ENCODE data around the gene SLC11A2. TPM values are rescaled to one million over a fixed set of nuclear protein-coding genes. Genes with fewer than 3 reads are reported as not detected.
A peak's percentile ranks its signal among the peaks of the same experiment; 100 is the strongest.
"Not testable (repeated sequence)": the region's sequence is repeated elsewhere in the genome, so short reads cannot be mapped to it uniquely, and the experiment has no call there.

Gene SLC11A2
- total RNA-seq, 1 donor from 2014 or later = 26.6 TPM

DNA sequence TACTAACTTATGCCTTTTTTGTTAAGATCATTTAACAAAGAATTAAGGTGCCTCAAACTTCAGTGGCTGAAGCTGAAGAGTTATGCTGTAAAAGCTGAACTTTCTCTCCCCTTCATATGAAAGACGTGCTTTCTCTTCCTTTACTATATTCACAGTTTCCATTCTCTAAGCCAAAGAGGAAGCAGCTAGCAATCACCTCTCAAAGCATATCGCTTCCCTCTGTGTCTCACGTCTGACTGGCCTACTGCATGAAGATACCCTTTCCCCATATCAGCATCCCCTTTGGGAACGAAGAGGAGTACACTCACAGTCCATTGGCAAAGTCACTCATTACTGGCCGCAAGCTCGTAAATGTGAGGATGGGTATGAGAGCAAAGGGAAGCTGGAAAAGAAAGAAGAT, 34.9 kb downstream of the SLC11A2 start:
- DNase-seq (ENCODE audit: extremely low read depth, low read depth, low spot score) = no peak

GRCh38 chr12:50990791-50991190, 35.4 kb downstream of the SLC11A2 start:
- no peak for DNase-seq (ENCODE audit: extremely low read depth, low read depth, low spot score)

DNA sequence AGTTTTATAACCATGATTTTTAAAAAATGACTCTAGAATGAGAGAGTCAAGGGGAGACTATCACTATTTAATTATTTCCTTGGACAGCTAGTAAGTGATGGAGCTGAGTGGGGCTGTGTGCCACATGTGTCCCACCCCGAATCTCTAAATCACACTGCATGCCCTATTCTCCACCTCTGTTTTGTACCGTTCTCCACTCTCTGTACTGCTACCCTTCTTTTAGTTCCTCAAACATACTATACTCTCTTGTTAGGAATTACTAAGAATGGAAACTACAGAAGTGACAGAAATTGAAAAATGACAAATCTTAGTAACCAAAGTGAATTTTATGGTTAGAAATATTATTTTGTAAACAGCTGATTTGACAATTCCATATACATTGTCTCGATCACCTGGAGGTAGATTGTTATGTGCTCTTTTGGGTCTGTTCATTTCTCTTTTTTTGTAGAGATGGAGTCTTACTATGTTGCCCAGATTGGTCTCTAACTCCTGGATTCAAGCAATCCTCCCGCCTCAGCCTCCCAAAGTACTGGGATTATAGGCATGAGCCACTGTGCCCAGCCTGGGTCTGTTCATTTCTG, 35.9 kb downstream of the SLC11A2 start:
- DNase-seq (ENCODE audit: extremely low read depth, low read depth, low spot score) = no peak

- no peak for DNase-seq (ENCODE audit: extremely low read depth, low read depth, low spot score)
These were observed 37.3 kb downstream of the SLC11A2 start for GRCh38 chr12:50988871-50989270.

DNA sequence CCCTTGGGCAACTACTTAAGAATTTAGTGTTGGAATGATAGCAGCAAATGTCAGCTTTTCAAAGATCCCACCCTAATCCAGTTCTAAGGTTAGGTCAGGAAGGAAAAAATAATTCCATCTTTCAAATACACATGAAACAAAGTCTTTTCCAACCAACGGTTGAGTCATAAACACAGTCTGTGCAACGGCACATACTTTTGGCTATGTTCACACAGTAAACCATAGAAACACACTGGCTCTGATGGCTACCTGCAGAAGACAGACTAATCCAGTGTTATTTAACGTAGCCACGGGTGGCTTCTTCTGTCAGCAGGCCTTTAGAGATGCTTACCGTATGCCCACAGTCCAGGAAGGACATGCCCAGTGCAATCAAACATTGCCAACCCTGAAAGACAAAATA, 38.1 kb downstream of the SLC11A2 start:
- DNase-seq (ENCODE audit: extremely low read depth, low read depth, low spot score) = no peak

- peak; percentile 62 for DNase-seq (ENCODE audit: extremely low read depth, low read depth, low spot score)
These were observed 39.0 kb downstream of the SLC11A2 start for GRCh38 chr12:50986966-50987737.

GRCh38 chr12:50985322-50985721, 40.9 kb downstream of the SLC11A2 start:
- DNase-seq (ENCODE audit: extremely low read depth, low read depth, low spot score) = no peak

GRCh38 chr12:50984586-50985298, 41.4 kb downstream of the SLC11A2 start:
- DNase-seq (ENCODE audit: extremely low read depth, low read depth, low spot score) = no peak

- no peak for DNase-seq (ENCODE audit: extremely low read depth, low read depth, low spot score)
These were observed 44.6 kb downstream of the SLC11A2 start for GRCh38 chr12:50981319-50982239.

DNA sequence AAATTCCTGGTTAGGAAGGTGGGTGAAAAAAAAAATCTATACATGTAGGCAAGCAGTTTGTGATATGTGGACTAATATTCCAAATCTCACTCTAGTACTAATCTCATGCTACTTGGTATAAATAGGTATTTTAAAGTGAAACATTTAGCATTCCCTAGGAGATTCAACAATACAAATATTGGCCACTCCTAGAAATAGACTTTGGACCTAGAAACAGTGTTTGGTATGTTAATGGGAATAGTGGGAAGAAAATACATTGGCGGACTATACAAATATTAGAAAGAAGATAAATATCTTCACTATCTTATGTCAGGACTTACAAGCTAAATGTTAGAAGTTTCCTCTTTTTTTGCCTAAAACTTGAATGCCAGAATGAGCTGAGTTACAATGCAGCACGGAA, 45.6 kb downstream of the SLC11A2 start:
- no peak for DNase-seq (ENCODE audit: extremely low read depth, low read depth, low spot score)

DNA sequence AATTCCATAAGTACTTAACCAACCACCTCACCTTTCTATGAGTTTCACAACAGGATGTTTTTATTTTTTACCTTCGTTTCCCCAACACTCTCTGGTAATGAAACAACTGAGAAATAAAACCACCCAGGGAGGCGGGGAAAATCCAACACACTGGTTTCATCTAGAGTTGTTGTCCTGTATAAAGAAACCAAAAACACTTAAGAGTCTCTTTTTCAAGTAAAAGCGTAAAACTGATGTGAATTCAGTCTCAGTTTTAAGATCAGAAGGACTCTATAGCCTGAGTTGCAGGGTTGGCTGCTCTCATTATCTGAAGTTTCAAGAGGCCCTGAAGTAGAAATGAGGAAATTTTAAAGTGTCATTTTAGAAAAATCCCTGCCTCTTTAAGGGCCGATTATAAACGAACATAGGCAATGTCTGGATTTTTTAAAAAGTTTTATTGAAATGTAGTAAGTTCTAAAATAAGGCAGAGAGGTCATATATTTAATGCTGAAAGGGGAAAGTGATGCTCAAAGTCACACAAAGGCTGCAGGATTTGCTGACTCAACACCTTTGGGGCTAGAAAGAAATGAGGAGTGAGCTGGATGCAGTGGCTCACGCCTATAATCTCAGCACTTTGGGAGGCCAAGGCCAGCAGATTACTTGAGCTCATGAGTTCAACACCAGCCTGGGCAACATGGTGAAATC, 46.7 kb downstream of the SLC11A2 start:
- DNase-seq (ENCODE audit: extremely low read depth, low read depth, low spot score) = no peak

- DNase-seq (ENCODE audit: extremely low read depth, low read depth, low spot score) = no peak
These were observed 54.2 kb downstream of the SLC11A2 start for GRCh38 chr12:50971946-50972345.

DNA sequence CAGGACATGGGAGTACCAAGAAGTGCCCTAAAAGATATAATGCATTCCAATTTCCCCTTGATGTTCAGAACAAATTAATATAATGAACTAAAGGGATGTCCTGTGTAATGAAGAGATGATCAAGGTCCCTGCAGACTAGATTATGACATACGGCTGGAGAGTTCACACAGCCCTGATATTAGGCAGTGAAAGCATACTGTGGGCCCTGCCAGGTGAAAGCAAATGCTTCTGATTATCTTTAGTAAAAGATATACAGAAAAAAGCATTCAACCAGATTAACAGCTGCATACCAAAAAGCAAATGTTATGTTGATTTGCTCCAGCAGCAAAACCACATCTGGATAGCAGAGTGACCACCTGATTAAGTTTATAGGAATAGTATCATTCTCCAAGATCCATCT, 61.8 kb downstream of the SLC11A2 start:
- DNase-seq (ENCODE audit: extremely low read depth, low read depth, low spot score) = no peak

- no peak for DNase-seq (ENCODE audit: extremely low read depth, low read depth, low spot score)
These were observed 64.5 kb downstream of the SLC11A2 start for GRCh38 chr12:50961708-50962107.

DNA sequence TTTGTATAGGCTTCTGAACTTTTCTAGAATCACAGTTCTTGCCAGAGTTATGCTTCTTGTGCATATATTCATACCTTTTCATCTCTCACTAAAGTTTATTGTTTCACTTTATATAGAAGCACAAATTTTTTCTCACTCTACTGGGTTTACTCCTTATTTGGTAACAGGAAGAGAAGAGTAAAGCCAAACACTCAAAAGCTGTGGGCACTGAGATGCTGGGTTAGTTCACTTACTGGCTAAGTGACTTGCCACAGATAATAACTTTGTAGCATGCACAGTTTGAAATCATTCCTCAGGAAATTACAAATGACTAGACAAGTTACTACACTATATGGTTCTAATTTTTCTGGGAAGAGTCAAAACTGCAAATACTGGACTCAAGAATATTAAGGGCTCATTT, 66.1 kb downstream of the SLC11A2 start:
- no peak for DNase-seq (ENCODE audit: extremely low read depth, low read depth, low spot score)

DNA sequence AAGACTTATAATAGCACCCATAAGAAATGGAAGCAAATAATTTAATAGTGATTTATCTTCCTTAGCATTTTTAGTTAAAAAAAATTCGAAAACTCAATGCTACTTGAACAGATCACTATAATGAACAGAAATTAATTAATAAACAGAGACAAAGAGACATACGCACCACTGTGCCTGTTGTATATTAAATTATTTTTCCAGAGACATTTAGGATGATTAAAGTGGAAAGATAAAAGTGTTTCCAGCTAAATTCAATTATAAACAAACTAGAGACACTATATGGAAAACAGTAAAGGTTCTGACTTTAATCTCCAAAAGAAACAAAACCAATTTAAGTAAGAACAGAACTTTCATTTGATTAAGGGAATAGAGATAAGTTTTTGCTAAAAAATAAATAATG, 70.5 kb downstream of the SLC11A2 start:
- no peak for DNase-seq (ENCODE audit: extremely low read depth, low read depth, low spot score)

DNA sequence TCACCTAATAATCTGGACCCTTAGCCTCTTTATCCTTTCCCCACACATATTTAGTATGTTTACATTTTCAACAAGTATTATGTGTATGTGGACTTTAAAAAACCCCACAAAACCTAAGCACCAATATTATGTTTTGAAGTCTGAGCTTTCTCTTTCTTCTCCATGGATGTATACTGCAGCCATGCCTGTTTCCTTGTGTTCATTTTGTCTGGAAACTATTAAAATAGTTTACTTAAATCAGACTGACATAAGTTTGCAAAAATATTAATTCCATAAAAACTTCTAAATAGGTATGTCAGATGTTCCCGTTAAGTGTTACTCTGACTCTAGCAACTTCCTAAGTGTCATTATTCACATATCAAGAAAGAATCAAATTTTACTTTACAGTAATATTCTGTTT, 70.9 kb downstream of the SLC11A2 start:
- no peak for DNase-seq (ENCODE audit: extremely low read depth, low read depth, low spot score)

GRCh38 chr12:50954789-50955188, 71.4 kb downstream of the SLC11A2 start:
- DNase-seq (ENCODE audit: extremely low read depth, low read depth, low spot score) = not testable (repeated sequence)

DNA sequence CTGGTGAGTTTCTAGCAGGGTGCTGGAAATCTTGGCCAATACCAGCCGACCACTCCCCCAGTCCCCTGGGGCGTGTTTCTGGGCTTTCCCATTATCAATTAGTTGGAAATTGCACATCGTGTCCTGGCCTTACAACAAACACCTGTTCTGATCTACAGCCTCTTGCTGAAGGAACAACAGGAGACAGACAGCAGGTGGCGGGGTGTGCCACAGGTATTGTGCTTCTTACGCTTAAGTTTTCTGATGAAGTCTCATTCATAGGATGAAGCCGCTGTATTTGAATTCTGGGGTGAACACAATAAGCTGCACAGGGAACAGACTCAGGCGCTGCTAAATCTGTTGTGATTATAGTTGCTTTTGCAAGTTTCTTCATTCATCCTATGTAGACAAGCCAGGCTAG, 73.1 kb downstream of the SLC11A2 start:
- no peak for DNase-seq (ENCODE audit: extremely low read depth, low read depth, low spot score)

DNA sequence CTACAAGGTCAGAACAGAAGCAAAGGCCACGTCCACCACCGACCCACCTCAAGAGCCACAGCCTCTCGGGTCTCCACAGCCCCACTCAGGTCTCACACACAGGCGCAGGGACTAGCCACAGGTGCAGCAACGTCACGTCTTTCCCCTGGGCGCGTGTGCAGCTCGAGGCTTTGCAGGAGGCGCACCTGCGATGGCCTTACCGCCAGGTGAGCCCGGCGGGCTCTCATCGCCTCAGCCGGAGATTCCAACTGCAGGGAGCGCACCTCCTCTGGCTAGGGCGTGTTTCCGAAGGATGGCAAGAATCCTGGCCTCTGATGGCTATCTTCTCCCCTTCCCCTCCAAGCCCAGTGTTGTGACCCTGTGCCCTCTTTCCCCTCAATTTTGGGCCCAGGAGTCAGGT, 73.7 kb downstream of the SLC11A2 start, which contains the start of gene HIGD1C:
Gene HIGD1C (plus strand): TSS at position 35 of the 400 bp plus-strand sequence. CDS start 1,455 bp downstream, outside the sequence.
- no peak for DNase-seq (ENCODE audit: extremely low read depth, low read depth, low spot score)
